HepG2 (cell line): ENCODE data around the gene MSI2.

Source experiments
- FLYWCH1 ChIP-seq: sonication (generic); formaldehyde crosslinking; IDR thresholded peaks from 2 replicates; pipeline ENCODE4 v1.8.1; 2023; ENCODE audit warnings: mild to moderate bottlenecking, missing genetic modification reagents
- FOXA3 ChIP-seq: IDR thresholded peaks from 2 replicates; pipeline ENCODE4 v1.6.1; 2016; ENCODE audit warnings: missing genetic modification reagents, missing compliant biosample characterization
- IRF1 ChIP-seq: sonication (generic); formaldehyde crosslinking; IDR thresholded peaks from 2 replicates; pipeline ENCODE4 v1.4.0; 2020; ENCODE audit warnings: low read depth, mild to moderate bottlenecking, missing genetic modification reagents
- IRF2 ChIP-seq: IDR thresholded peaks from 2 replicates; pipeline ENCODE4 v1.6.1; 2018; ENCODE audit warnings: missing genetic modification reagents, missing compliant biosample characterization
- NFRKB ChIP-seq: fragments of 450-650 bp; IDR thresholded peaks from 2 replicates; pipeline ENCODE4 v1.6.1; 2017
- THAP9 ChIP-seq: sonication (generic); formaldehyde crosslinking; IDR thresholded peaks from 2 replicates; pipeline ENCODE4; 2020; ENCODE audit warnings: missing genetic modification reagents, mild to moderate bottlenecking, borderline replicate concordance
- ZBTB33 ChIP-seq: sonication (generic); formaldehyde crosslinking; IDR thresholded peaks from 2 replicates; pipeline ENCODE4 v1.4.0; 2020; ENCODE audit warnings: missing genetic modification reagents
- ZNF280B ChIP-seq: sonication (generic); formaldehyde crosslinking; IDR thresholded peaks from 2 replicates; pipeline ENCODE4 v1.5.0; 2020; ENCODE audit warnings: missing genetic modification reagents, mild to moderate bottlenecking, borderline replicate concordance
- ZNF530 ChIP-seq: sonication (generic); formaldehyde crosslinking; IDR thresholded peaks from 2 replicates; pipeline ENCODE4 v1.5.0; 2020; ENCODE audit warnings: low read depth, mild to moderate bottlenecking, missing genetic modification reagents

- TF ChIP-seq ZBTB33 (CRISPR knock-in tag) (no peak), FLYWCH1 (CRISPR knock-in tag) (no peak), FOXA3 (no peak), IRF2 (CRISPR knock-in tag) (no peak), ZNF280B (CRISPR knock-in tag) (no peak), IRF1 (CRISPR knock-in tag) (no peak), ZNF530 (no peak), NFRKB (no peak), THAP9 (CRISPR knock-in tag) (no peak)
Measured at GRCh38 chr17:57221366-57222350, 34.7 kb upstream of the MSI2 start.
